GM21423 (cell line): ENCODE measurements around the gene C16orf54.
"Not testable (repeated sequence)": the region's sequence is repeated elsewhere in the genome, so short reads cannot be mapped to it uniquely, and the experiment has no call there.

Experiments
- ATAC-seq: cut with Tn5 transposase; IDR thresholded peaks from one replicate; pipeline ENCODE4 v1.9.1; 2021; ENCODE audit warnings: mild to moderate bottlenecking, moderate library complexity; ENCODE audit not compliant: unreplicated experiment

The C16orf54 gene, protein sequence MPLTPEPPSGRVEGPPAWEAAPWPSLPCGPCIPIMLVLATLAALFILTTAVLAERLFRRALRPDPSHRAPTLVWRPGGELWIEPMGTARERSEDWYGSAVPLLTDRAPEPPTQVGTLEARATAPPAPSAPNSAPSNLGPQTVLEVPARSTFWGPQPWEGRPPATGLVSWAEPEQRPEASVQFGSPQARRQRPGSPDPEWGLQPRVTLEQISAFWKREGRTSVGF

DNA sequence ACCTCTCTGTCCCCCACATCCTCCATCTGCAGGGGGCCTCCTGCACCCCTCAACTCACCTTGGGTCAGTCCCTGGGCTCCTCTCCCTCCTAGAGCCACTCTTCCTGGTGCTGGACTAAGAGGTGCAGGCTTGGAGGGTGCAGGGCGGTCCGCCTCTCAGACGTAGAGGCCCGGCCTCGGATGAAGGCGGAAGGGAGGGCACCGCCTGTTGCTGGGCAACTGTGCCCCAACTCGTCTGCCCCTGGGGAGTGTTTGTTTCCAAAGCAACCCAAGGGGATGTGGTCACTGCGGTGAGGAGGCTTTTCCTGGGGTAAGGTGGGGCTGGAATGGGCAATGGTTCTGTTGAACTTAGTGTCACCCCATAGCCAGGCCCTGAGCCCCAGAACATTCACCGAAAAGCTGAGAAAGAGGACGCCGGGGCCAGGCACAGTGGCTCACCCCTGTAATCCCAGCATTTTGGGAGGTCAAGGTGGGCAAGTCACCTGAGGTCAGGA lies at the start of gene C16orf54:
C16orf54 (minus strand) TSS at position 138 of the 493 bp plus-strand sequence. CDS start 1,039 bp downstream, outside the sequence.
- peak; percentile 78 for ATAC-seq

DNA sequence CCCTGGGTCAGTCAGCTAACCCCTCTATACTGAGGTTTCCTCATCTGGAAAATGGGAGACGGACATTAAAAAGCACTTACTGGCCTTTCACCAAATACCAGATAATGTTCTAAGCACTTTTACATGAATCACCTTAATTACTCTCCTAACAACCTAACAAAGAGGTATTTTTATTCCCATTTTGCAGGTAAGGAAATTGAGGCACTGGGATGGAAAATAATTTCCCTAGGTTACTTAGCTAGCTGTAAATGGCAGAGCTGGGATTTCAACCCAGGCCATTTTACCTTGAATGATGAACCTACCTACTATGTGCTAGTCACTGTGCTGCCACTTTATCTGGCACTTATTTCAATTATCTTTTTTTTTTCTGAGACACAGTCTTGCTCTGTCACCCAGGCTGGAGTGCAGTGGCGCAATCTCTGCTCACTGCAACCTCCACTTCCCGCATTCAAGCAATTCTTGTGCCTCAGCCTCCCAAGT lies 48.5 kb upstream of the C16orf54 start:
- ATAC-seq, result no peak

DNA sequence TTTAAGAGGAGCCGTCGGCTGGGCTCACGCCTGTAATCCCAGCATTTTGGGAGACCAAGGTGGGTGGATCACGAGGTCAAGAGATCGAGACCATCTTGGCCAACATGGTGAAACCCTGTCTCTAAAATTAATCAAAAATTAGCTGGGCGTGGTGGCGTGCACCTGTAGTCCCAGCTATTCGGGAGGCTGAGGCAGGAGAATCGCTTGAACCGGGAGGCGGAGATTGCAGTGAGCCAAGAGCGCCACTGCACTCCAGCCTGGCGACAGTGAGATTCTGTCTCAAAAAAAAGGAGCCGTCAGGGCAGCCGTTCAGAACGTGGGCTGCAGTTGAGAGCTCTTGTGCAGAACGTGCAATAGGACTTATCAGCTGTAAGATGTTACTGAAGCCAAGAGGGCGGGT lies 47.4 kb upstream of the C16orf54 start:
- not testable (repeated sequence) for ATAC-seq

DNA sequence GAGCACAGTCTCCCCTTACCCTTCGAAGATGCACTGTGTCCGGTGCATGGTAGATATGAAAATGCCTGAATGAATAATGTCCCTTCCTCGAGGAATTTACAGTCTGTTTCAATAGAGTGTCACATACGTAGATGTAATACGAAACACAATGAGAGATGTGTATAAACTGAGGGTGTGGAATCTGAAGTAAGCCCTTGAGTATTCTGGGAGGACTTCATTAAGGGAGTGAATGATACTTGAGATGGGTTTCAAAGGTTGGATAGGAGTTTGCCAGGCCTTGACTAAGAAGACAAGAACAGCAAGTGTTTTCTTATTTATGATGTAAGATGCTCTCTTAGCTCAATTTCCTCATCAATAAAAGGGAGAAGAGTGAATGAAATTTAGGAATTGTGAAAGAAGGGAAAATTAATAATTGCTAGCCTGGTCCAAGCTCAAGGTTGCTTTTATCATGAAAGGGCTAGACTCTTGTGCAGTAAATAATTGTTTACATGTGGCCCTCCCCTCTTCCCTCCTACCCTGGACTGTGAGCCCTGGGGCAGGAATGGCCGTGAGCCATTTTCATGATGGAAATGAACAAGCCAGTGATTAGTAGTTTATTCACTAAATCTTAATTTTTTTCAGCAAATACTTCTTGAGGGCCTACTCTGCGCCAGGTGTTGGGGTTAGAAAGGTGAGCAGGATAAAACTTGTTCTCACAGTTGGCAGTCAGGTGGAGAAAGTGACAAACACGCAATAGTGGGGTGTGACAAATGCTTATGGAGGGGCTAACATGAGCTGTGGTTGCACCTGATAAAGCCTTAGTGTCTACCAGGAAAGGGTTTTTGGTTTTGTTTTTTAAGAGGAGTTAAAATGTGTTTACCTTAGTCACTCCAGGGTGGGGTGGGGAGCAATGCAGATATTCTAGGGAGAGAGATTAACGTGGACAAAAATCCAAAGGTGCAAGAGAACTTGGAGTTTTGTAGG lies 46.3 kb upstream of the C16orf54 start:
- ATAC-seq, result no peak

DNA sequence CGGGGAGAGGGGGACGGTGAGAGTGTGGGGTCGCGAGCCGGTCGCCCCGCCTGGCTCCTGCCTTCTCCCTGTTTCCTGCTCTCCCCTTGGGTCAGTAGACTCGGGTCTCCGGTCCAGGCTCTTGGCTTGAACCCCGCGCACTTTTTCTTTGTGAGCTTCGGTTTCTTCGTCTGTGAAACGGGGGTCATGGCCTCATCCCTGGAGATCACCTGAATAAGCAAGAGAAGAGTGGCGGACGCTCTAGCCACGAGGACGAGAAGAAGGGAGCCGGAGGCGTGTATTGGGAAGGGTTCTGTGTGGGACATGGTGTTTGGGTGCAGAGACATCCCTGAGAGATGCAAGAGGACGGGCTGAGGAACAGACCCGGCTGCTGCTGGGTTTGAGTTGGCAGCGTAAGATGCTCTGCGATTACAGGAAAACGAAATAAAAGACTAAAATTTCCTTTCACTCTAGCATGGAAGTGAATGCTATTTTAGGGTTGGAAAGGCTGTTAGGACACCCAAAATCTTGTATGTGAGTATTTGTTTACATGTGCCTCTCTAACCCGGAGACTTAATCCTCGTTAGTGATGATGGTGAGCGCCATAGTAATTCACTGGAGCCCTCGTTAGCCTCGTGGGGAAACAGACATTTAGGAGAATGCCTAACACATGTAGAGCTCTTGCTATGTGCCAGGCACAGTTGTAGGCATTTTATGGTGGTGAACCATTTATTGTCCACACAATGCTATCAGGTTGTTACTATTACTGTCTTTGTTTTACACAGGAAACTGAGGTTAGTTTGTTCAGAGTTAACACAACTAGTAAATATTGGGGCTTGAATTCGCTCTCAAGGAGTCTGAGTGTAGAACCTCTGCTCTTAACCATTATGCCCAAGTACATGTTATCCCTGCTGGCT lies 45.4 kb upstream of the C16orf54 start:
- no peak for ATAC-seq

DNA sequence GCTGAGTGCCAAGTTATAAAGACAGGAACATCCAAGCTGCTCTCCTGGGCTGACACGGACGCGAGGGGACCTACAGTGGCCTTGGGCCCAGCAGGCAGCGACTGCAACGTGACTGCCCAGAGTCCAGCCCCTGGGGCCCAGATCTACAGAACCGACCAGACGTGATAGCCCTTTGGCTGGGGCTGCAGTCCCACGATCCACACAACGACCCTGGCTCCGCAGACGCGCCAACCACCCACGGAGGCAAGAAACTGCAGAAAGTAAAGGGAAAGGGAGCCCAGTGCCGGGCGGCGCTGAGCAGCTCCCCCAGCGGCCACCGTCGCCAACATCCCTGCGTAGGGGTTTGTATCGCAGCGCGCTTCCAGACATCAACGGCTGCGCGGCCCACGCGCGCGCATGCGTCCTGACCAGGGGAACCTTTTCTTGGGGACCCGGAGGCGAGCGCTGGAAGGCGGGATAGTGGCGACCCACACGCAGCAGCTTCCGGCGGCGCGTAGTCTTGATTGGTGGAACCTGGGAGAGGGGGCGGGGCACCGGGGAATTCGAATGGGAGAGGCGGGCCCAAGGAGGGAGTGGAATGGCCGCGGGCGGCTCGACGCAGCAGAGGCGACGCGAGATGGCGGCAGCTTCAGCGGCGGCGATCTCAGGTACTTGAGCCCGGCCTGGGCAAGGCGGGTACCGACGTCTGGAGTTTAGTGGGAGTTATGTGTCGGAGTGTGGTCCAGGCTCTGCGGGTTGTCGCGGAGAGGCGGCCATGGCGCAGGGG lies 44.6 kb upstream of the C16orf54 start, which contains the start of gene KIF22:
KIF22 (plus strand) TSS at position 569 of the 766 bp plus-strand sequence; CDS start at position 578, 9 bp downstream.
- peak; percentile 90 for ATAC-seq

DNA sequence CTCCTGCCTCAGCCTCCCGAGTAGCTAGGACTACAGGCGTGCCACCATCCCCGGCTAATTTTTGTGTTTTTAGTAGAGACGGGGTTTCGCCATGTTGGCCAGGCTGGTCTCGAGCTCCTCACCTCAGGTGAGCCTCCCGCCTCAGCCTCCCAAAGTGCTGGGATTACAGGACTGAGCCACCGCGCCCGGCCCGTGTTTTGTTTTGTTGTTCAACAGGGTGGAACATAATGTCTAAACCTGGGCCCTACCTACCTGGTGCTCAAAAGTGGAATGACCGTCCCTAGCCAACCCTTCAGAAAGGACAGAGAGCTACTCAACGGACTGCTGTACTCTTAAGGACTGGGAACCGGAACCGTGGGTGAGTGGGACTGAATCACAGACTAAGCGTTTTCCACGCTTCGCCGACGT lies 44.0 kb upstream of the C16orf54 start:
- ATAC-seq, result no peak

DNA sequence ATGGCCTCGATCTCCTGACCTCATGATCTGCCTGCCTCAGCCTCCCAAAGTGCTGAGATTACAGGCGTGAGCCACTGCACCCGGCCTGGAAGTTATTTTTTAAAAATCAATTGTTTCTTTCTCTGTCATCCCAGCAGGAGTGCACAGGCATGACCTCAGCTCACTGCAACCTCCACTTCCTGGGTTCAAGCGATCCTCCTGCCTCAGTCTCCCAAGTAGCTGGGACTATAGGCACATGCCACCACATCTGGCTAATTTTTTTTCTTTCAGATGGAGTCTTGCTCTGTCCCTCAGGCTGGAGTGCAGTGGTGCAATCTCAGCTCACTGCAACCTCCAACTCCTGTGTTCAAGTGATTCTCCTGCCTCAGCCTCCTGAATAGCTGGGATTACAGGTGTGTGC lies 41.4 kb upstream of the C16orf54 start:
- not testable (repeated sequence) for ATAC-seq

DNA sequence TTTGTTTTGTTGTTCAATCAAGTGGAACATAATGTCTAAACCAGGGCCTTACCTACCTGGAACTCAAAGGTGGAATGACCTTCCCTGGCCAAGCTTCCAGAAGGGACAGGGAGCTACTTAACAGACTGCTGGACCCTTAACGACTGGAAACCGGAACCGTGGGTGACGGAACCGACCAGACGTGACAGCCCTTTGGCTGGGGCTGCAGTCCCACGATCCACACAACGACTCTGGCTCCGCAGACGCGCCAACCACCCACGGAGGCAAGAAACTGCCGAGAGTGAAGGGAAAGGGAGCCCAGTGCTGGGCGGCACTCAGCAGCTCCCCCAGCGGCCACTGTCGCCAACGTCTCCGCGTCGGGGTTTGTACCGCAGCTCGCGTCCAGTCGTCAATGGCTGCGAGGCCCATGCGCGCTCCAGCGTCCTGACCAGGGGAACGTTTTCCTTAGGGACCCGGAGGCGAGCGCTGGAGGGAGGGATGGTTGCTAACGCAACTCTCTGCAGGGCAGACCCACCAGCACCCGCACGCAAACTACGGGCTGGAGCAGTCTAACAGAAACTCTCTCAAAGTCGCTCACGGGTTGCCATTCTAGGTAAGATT lies 39.2 kb upstream of the C16orf54 start:
- ATAC-seq, result no peak

DNA sequence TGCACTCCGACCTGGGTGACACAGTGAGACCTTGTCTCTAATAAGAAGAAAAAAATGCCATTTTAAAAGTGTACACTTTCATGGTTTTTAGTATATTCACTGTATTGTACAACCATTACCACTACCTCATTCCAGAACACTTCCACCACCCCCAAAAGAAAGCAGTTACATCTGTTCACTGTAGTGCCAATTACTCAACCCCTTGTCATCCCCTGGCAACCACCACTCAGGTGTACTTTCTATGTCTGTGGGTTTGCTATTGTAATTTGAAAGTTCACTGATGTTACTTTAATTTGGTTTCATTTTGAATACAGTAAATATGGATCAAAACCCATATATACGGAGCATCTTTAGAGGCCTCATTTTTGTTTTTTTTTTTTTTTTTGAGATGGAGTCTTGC lies 38.4 kb upstream of the C16orf54 start:
- ATAC-seq, result no peak

DNA sequence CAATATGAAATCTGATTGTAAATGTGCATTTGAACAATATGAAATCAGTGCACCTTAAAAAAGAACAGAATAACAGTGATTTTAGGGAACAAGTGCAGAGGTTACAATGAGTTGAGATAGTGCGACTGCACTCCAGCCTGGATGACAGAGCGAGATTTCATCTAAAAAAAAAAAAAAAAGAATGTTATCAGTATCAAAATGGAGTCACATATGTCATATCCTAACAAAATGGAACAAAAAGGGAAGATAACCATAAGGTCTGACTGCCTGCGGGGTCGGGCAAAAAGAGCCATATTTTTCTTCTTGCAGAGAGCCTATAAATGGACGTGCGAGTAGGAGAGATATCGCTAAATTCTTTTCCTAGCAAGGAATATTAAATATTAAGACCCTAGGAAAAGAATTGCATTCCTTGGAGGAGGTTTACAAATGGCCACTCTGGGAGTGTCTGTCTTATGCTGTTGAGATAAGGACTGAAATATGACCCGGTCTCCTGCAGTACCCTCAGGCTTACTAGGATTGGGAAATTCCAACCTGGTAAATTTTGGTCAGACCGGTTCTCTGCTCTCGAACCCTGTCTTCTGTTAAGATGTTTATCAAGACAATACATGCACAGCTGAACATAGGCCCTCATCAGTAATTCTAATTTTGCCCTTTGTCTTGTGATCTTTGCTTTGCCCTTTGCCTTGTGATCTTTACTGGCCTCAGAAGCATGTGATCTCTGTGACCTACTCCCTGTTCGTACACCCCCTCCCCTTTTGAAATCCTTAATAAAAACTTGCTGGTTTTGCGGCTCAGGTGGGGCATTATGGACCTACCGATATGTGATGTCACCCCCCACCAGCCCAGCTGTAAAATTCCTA lies 37.5 kb upstream of the C16orf54 start:
- not testable (repeated sequence) for ATAC-seq

DNA sequence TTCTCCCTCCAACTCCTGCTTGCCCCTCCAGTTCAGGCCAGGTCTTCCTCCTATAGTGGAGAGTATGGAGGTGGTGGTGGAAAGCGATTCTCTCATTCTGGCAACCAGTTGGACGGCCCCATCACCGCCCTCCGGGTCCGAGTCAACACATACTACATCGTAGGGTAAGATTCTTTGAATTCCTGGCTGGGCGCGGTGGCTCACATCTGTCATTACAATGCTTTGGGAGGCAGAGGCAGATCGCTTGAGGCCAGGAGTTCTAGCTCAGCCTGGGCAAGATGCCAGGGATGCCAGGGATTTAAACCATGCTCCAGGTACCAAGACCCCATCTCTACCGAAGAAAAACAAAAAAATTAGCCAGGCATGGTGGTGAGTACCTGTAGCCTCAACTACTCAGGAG lies 33.7 kb upstream of the C16orf54 start:
- no peak for ATAC-seq

DNA sequence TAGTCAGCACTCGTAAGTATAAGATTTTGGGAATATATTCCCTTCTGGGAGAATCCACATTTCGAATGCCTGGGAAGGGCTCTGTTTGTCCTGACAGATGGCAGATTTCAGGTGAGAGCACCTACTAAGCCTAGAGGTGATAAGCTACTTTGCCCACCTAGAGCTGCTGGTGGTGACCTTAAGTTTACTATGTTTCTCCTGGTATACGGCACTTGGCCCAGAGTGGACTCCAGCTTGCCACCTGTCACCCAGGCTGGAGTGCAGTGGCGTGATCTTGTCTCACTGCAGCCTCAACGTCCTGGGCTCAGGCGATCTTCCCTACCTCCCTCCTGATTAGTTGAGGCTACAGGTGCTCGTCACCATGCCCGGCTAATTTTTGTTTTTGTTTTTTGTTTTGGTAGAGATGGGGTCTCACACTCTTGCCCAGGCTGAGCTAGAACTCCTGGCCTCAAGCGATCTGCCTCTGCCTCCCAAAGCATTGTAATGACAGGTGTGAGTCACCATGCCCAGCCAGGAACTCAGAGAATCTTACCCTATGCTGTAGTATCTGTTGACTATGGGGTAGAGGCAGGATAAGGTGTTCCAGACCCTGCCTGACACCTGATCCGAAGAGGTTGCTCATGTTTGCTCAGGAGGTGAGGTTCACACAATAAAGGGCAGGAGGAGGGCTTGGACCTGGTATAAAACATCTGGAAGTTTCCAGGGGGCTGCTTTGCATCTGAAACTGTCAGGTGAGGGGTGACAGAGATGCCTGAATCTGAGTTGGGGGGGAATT lies 32.0 kb upstream of the C16orf54 start, which contains the start of gene ZG16:
ZG16 (plus strand) TSS at position 681 of the 775 bp plus-strand sequence. CDS start 1,011 bp downstream, outside the sequence.
- ATAC-seq, result no peak

DNA sequence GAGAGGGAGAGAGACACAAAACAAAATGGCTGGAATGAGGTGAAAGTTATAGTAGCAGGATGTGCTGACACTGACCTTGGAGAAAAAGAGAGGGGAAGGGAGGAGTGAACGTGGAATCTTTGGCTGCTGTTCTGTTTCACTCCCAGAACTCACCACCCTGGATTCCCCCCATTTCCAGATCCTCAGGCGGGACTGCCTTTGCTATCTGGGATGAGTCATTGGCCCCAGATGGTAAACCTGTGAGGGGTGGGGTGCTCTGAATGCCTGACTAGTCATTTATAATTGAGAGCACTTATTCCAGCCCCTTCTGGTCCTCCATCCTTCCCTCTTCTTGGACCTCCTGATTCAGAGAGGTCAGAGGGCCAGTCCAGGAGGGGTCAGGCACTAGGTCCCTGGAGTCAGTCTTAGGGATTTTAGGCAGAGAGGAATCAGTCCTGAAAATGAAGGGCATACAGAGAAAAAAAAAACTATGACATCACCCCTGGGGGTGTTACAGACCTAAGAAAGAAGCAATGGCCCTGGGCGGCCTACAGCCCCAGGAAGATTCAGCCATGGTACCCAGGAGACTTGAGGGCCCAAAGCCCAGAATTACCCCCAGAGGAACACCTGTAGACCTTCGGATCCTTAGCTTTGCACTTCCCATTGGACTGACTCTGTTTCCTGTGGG lies 30.1 kb upstream of the C16orf54 start:
- no peak for ATAC-seq

DNA sequence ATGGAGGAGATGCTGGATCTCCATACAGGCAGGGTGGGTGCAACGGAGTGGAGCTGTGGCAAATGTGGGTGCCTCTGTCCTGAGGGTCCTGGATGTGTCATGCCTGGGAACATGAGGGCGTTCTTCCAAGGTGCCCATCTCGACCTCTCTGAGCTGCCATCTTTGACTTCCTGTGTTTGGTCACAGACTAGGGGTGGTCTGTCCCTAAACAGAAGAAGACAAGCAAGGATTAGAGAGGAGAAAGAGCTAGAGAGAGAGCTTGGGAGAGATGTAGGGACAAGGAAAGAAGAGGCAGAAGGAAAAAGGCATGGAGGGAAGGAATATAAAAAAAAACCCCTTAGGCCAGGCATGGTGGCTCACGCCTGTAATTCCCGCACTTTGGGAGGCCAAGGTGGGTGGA lies 28.9 kb upstream of the C16orf54 start:
- ATAC-seq, result no peak

DNA sequence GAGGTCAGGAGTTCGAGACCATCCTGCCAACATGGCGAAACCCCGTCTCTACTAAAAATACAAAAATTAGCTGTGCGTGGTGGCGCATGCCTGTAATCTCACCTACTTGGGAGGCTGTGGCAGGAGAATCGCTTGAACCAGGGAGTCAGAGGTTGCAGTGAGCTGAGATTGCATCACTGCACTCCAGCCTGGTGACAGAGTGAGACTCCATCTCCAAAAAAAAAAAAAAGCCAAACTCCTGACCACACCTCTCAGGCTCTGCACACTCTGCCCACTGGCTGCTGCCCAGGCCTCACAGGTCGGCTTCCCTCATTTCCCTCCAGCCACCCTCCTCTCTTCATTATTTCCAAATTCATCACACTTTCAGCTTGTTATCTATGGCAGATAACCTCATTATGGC lies 26.5 kb upstream of the C16orf54 start:
- ATAC-seq, result not testable (repeated sequence)
